UCSD-AML1 (cell line): ENCODE results near the gene LEMD1.

Experiments used
- DNase-seq: peaks from one replicate; lab custom pipeline; 2025; ENCODE audit not compliant: unreplicated experiment; lab: John Stamatoyannopoulos, UW

LEMD1 gene, protein sequence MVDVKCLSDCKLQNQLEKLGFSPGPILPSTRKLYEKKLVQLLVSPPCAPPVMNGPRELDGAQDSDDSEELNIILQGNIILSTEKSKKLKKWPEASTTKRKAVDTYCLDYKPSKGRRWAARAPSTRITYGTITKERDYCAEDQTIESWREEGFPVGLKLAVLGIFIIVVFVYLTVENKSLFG

GRCh38 chr1:205421798-205422197 is at the start of gene LEMD1:
TSS of gene LEMD1 (minus strand) at chr1:205422056. CDS start at chr1:205420536, 1,520 bp downstream.
- no peak for DNase-seq

- no peak for DNase-seq
Measured at GRCh38 chr1:205470131-205470530, 48.3 kb upstream of the LEMD1 start.

GRCh38 chr1:205466595-205467220 is 44.9 kb upstream of the LEMD1 start:
- DNase-seq: no peak

DNA sequence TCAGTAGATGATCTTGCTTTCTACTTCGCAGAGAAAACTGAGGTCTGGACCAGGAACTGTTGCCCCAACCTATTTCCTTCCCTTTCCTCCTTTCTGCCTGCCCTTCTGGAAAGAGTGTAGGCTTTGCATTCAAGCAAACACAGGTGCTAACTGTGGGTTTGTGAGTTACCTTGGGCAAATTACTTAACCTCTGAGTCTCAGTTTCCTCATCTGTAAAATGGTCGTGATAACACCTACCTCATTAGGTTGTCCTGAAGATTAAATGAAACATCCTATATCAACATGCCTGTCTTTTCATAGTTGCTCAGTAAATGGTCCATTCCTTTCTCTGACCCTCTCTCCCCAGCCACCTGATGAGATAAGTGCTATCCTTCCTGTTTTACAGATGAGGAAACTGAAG is 43.5 kb upstream of the LEMD1 start:
- DNase-seq: no peak

DNA sequence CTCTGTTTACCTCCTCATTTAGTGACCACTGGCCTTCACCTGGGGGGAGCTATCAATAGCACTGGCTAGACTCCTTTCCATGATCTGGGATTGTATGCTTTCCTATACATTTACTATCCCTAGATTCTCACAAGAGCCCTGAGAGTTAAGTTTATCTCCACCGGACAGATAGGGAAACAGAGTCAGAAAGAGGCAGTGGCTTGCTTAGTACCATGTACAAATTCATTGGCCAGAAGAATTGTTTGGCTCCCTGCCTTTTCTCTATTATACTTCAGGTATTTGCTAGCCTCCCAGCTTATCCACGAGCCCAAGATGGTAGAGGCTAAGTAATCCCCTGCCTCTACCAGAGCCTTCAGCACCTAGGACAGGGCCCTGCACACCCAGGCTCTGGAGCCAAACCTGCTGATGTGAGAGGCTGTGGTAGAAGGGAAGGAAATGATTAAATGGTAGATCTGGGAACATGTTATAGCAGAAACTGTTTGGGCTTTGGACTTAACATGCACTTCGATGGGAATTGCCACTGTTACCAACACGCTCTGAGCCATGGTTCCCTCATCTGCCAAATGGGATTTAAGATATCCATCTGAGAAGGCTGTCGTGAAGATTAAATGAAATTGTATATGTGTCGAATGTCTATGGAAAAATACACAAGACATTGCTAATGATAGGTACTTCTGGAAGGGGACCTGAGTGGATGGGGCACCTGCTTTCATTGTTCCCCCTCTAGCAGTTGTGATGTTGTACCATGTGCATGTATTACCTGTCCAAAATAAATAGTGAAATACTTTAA is 37.1 kb upstream of the LEMD1 start:
- peak; percentile 58 for DNase-seq

GRCh38 chr1:205456868-205457745 is 35.3 kb upstream of the LEMD1 start:
- no peak for DNase-seq

DNA sequence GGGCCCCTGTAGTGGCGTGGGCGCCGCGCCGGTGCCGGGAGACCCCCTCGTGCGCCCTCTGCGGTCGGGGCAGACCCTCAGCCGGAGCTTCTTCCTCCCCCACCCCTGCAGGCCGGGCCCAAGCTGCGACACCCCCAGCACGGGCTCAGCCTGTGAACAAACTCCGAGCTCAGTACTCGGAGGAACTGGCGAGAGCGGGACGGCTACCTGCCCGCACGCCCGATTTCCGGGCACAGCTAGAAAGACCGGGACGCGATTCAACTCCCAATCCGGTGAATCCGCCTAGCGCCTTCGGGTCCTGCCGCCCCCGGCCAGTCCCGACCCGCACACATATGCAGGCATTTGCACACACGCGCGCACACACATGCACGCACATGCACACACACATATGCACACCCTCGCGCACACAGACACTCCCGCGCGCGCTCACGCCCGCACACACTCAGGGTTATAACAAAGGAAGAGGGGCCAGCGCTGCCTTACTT is 34.6 kb upstream of the LEMD1 start:
- DNase-seq: no peak

DNA sequence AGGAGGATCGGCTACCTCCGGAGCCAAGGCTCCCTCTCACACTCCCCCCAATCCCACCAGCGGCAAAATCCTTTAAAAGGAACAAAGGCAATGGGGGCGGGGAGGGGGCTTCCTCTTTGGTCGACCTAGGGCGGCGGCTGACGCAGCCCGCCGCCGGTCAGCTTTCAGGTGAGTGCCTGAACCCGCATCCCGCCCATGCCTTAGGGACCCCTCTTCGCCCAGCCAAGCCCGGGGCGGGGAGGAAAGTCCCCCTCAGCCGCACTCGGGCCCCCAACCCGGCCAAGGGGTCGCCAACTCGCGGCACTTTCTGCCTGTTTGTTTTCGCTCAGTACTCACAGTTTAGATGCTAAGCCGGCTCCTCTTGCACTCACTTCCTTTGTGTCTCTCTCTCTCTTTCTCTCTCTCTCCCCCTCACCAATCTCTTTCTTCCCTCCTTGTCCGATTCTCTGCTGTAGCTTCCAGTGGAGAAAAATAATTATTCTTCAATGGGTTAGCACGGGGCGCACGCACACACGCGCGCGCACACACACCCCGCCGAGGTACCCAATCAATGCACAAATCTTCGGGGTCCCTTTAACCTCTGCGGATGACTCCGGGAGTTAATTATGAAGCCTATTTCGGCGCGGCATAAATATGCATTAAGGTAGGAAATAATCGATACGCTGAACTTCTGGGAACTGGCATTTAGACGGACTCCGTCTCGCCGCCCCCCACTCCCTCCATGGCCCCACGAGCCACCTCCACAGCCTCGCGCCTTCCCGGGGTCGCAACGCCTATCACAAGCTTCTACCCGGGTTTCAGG is 33.9 kb upstream of the LEMD1 start, which contains the start of gene BLACAT1:
BLACAT1 (minus strand) TSS at position 465 of the 802 bp plus-strand sequence.
- no peak for DNase-seq

GRCh38 chr1:205454903-205455335 is 33.1 kb upstream of the LEMD1 start:
- no peak for DNase-seq

GRCh38 chr1:205453466-205453865 is 31.6 kb upstream of the LEMD1 start:
- no peak for DNase-seq

- DNase-seq: no peak
Measured at GRCh38 chr1:205452933-205453332, 31.1 kb upstream of the LEMD1 start.

GRCh38 chr1:205452364-205452763 is 30.5 kb upstream of the LEMD1 start:
- no peak for DNase-seq

DNA sequence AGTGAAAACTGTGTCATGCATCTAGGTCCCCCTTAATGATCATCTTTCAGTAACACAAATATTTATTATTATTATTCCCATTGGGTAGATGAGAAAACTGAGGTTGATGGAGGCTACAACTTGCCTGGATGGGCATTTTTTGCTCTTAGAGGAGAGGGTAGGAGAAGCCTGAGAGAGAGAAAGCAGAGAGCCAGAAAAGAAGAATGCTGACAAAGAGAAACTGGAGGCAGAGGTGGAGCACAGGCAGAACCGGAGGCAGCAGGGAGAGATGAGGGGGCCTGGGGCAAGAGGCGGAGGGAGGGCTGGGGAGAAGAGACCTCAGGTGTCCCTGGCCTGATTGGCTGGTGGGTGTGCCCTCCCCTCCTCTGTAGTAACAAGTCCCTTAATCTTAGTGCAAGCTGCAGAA is 29.9 kb upstream of the LEMD1 start:
- no peak for DNase-seq

DNA sequence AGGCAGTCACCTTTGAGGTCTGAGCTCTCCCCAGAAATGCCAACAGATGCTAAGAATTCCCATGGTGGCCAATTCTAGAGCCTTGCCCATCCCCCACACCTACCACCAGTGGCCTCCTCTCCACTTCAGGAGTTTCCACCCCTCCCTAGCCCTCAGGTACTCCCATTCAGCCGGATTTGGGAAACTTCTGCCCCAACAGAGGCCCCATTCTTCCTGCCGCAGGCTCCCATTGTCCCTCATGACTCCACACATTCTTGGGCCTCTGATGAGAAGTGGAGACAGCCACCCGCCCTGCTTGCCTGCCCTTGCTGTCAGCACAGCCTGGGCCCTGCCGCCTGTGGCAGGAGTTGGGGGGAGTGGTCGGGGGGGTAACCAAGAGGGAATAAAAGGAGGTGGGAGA is 29.3 kb upstream of the LEMD1 start:
- no peak for DNase-seq

DNA sequence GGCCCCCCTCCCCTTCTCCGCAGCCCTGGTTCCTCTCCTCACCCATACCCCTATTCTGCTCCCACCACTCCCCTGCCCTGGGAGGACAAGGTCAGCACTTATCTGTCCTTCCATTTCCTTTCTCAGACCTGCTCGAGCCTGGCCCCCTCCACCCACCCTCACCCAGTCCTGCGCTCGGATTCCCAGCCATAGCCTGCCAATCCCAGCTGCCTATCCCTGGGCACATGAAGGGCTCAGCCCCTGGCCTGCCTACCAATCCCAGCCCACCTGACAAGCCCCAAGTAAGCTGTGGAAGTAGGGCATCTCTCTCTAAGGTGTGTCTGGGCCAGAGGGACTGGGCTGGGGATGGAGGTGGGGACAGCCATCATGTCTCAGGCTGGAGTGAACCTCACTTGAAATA is 28.6 kb upstream of the LEMD1 start:
- DNase-seq: no peak

DNA sequence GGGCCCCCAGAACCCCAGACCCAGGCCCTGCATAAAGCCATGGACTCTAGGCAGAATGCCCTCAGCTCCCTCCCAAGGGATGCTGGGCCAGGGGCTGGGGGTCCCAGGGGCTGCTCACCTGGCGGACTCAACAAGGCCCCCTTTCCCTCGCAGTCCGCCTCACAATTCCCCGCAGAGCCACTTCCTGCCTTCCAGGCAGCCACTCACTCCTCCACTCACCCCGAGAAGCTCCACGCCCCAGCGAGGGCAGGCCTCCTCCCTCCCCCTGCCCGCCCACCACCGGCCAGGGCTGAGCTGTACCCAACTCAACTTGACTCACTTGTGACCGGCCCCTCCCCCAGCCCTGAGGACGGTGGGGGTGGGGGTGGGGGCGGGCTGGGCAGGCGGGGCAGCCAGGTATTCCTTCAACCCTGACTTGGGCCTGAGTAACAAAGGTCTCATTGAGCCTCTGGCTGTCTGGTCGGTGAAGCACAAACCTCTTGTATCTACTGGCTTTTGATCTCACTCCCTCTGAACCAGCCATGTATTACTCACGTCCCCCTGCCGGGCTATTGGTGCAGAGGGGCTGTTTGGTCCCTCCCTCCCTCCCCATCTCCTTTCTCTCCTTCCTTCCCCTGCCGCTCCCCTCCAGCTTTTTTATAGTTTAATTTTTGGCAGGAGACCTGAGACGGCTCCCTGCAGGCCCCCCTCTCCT is 28.0 kb upstream of the LEMD1 start:
- DNase-seq: peak; percentile 49

DNA sequence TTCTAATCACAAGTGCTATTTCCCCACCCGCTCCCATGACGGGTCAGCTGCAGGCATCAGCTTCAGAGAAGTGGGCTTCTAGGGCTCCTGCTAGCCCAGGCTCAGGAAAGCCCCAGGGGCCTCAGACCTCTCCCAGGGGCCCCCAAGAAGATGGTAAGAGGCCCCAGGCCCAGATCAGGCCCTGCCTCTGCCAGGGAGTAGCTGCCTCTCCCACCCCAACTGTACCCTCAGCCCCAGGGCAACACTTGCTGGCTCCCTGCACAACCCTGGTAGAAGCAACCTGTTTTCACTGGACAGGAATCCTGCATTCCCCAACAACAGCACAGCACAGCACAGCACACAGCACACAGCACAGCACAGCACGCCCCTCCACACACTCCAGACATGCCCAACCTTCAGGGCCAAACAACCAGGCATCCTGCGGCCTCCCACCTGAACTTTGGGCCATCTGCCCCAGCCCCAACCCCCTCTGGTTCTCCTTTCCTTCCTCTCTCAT is 27.4 kb upstream of the LEMD1 start:
- DNase-seq: no peak

- DNase-seq: no peak
Measured at GRCh38 chr1:205448540-205449253, 26.8 kb upstream of the LEMD1 start.
